ENCODE data around the gene PARN.

The PARN gene

DNA sequence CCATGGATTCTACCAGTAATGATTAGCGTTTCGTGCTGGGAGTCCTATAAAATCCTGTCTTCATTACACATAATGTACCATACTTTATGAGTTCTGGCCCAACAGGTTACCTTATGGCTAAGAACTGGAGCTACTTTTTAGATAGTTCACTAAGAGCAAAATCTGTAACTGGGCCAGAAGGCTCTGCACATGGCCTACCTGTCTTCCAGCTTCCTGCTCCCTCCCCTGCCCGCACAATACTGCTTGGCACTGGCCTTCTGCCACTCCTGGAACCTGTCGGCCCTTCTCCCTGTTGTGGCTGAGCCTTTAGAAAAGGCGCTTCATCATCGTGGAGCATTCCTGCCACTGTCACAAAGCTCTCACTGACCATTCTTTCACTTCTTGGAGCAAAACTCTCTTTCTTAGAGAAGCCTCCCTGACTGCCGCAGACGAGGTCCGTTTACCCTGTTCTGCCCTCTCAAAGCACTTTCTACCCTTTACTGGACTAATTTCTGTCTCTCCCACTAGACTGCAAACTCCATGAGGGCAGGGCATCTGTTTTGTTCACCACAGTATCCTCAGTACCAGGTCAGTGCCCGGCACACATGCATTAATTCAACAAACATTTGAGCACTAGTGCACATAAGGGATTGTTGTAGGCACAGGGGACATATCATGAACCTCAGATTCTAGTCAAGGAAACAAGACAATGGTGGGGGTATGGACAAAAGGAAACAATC is 116.5 kb downstream of the PARN start:
- DNase-seq (ENCODE audit: insufficient read length, low spot score) (no peak), FAIRE-seq (no peak)
- TF ChIP-seq, protein P1, sequence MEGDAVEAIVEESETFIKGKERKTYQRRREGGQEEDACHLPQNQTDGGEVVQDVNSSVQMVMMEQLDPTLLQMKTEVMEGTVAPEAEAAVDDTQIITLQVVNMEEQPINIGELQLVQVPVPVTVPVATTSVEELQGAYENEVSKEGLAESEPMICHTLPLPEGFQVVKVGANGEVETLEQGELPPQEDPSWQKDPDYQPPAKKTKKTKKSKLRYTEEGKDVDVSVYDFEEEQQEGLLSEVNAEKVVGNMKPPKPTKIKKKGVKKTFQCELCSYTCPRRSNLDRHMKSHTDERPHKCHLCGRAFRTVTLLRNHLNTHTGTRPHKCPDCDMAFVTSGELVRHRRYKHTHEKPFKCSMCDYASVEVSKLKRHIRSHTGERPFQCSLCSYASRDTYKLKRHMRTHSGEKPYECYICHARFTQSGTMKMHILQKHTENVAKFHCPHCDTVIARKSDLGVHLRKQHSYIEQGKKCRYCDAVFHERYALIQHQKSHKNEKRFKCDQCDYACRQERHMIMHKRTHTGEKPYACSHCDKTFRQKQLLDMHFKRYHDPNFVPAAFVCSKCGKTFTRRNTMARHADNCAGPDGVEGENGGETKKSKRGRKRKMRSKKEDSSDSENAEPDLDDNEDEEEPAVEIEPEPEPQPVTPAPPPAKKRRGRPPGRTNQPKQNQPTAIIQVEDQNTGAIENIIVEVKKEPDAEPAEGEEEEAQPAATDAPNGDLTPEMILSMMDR (IDR thresholded peaks at IDR 0.05; ENCODE audit: insufficient read depth, missing control alignments) = no peak

- DNase-seq (ENCODE audit: insufficient read length, low spot score) (no peak), FAIRE-seq (no peak)
- TF ChIP-seq, protein P1 (IDR thresholded peaks at IDR 0.05; ENCODE audit: insufficient read depth, missing control alignments) = no peak
Observed at GRCh38 chr16:14511800-14512135, 118.3 kb downstream of the PARN start.

- no peak for DNase-seq (ENCODE audit: insufficient read length, low spot score)
- TF ChIP-seq, protein P1 (IDR thresholded peaks at IDR 0.05; ENCODE audit: insufficient read depth, missing control alignments) = no peak
- FAIRE-seq = no peak
Observed at GRCh38 chr16:14510939-14511799, 118.9 kb downstream of the PARN start.

- FAIRE-seq (no peak), DNase-seq (ENCODE audit: insufficient read length, low spot score) (no peak)
- TF ChIP-seq, protein P1 (IDR thresholded peaks at IDR 0.05; ENCODE audit: insufficient read depth, missing control alignments) = no peak
Observed at GRCh38 chr16:14510581-14510938, 119.5 kb downstream of the PARN start.

DNA sequence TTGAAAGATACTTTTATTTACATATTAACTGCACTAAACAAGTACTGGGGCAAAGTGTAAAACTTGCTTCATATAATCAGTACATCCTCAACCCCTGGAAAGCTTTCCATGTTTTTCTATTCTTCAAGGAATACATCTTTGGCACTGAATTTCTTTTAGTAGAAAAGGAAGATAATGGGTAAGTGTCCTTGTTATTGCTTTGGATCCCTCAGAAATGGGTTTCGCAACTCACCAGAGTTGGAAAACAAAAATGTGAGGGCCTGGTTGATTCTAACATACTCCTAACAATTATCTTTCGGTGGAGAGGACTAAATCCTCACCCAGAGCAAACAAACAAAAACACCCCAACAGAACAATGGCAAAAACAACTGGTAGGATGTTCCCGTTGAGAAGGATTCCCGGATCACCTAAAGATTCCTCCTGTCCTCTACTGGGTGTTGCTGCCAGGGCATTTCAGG is 120.4 kb downstream of the PARN start:
- no peak for DNase-seq (ENCODE audit: insufficient read length, low spot score)
- TF ChIP-seq, protein P1 (IDR thresholded peaks at IDR 0.05; ENCODE audit: insufficient read depth, missing control alignments) = no peak
- no peak for FAIRE-seq

GRCh38 chr16:14509055-14509454 is 121.0 kb downstream of the PARN start:
- TF ChIP-seq, protein P1 (IDR thresholded peaks at IDR 0.05; ENCODE audit: insufficient read depth, missing control alignments) = no peak
- FAIRE-seq (no peak), DNase-seq (ENCODE audit: insufficient read length, low spot score) (no peak)

DNA sequence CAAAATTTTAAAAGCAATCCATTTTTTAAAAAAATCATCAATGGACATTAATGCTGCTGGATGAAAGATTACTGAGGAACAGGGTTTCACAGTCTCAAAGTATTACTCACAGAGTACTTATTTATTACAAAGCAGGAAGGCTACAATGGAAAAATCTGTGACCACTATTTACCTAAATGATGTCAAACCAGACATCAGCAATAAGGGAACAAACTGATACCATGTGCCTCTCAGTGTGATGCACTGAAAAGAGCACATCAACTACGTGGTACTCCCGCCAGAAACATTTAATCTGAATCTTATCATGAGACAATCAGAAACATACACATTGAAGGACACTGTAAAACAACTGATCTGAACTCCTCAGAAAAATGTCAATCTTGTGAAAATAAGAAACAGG is 124.2 kb downstream of the PARN start:
- TF ChIP-seq, protein P1 (IDR thresholded peaks at IDR 0.05; ENCODE audit: insufficient read depth, missing control alignments) = no peak
- DNase-seq (ENCODE audit: insufficient read length, low spot score) (no peak), FAIRE-seq (no peak)
